ENCODE results near the gene SMURF2.
A peak's percentile ranks its signal among the peaks of the same experiment; 100 is the strongest.
"Not testable (repeated sequence)": the region's sequence is repeated elsewhere in the genome, so short reads cannot be mapped to it uniquely, and the experiment has no call there.

Gene SMURF2

GRCh38 chr17:64661976-64662773, at the start of gene SMURF2:
Gene SMURF2, minus strand, starts transcription at chr17:64662307. Its CDS starts 427 bp downstream, at chr17:64661880.
- DNase-seq (ENCODE audit: low spot score) (peak; percentile 96), FAIRE-seq (peak; percentile 46)

GRCh38 chr17:64709481-64709880, 47.4 kb upstream of the SMURF2 start:
- FAIRE-seq (no peak), DNase-seq (ENCODE audit: low spot score) (no peak)

GRCh38 chr17:64707050-64707591, 45.0 kb upstream of the SMURF2 start:
- peak; percentile 93 for FAIRE-seq

GRCh38 chr17:64706224-64707049, 44.3 kb upstream of the SMURF2 start:
- no peak for FAIRE-seq
- DNase-seq (ENCODE audit: low spot score) = peak; percentile 51

More at GRCh38 chr17:64707050-64707591, 45.0 kb upstream of the SMURF2 start:
- peak; percentile 96 for DNase-seq (ENCODE audit: low spot score)

GRCh38 chr17:64702815-64703214, 40.7 kb upstream of the SMURF2 start:
- no peak for DNase-seq (ENCODE audit: low spot score)
- no peak for FAIRE-seq

- DNase-seq (ENCODE audit: low spot score) (no peak), FAIRE-seq (no peak)
Observed at GRCh38 chr17:64698725-64699124, 36.6 kb upstream of the SMURF2 start.

- DNase-seq (ENCODE audit: low spot score) = peak; percentile 73
Observed at GRCh38 chr17:64694207-64694606, 32.1 kb upstream of the SMURF2 start.

GRCh38 chr17:64692187-64692586, 30.1 kb upstream of the SMURF2 start:
- FAIRE-seq (no peak), DNase-seq (ENCODE audit: low spot score) (no peak)

More at GRCh38 chr17:64694207-64694606, 32.1 kb upstream of the SMURF2 start:
- no peak for FAIRE-seq

GRCh38 chr17:64689106-64689505, 27.0 kb upstream of the SMURF2 start:
- no peak for DNase-seq (ENCODE audit: low spot score)
- no peak for FAIRE-seq

- FAIRE-seq = no peak
- DNase-seq (ENCODE audit: low spot score) = no peak
Observed at GRCh38 chr17:64688481-64688880, 26.4 kb upstream of the SMURF2 start.

GRCh38 chr17:64687961-64688360, 25.9 kb upstream of the SMURF2 start:
- peak; percentile 37 for DNase-seq (ENCODE audit: low spot score)
- FAIRE-seq = no peak

GRCh38 chr17:64687376-64687775, 25.3 kb upstream of the SMURF2 start:
- FAIRE-seq (no peak), DNase-seq (ENCODE audit: low spot score) (no peak)

- FAIRE-seq (no peak), DNase-seq (ENCODE audit: low spot score) (no peak)
Observed at GRCh38 chr17:64686705-64687104, 24.6 kb upstream of the SMURF2 start.

GRCh38 chr17:64685705-64686104, 23.6 kb upstream of the SMURF2 start:
- FAIRE-seq (no peak), DNase-seq (ENCODE audit: low spot score) (no peak)

- peak; percentile 50 for DNase-seq (ENCODE audit: low spot score)
- FAIRE-seq = no peak
Observed at GRCh38 chr17:64683796-64684195, 21.7 kb upstream of the SMURF2 start.

GRCh38 chr17:64682261-64683181, 20.4 kb upstream of the SMURF2 start:
- DNase-seq (ENCODE audit: low spot score) (no peak), FAIRE-seq (peak; percentile 20)

GRCh38 chr17:64679710-64680216, 17.7 kb upstream of the SMURF2 start:
- DNase-seq (ENCODE audit: low spot score) (peak; percentile 82), FAIRE-seq (peak; percentile 87)

GRCh38 chr17:64676763-64677162, 14.7 kb upstream of the SMURF2 start:
- DNase-seq (ENCODE audit: low spot score) (no peak), FAIRE-seq (no peak)

GRCh38 chr17:64670843-64671590, 8.9 kb upstream of the SMURF2 start:
- not testable (repeated sequence) for DNase-seq (ENCODE audit: low spot score)
- peak; percentile 59 for FAIRE-seq

All from urothelium cell line (cell line).